ENCODE measurements around the gene ANKDD1A. TPM values are rescaled to one million over a fixed set of nuclear protein-coding genes. Genes with fewer than 3 reads are reported as not detected.
A peak's percentile ranks its signal among the peaks of the same experiment; 100 is the strongest.

ANKDD1A gene
- total RNA-seq, result 12.4 TPM
- polyA plus RNA-seq, result 1 to 10 TPM in 2 of 4 donors, under 1 TPM in 2; 0.35 to 5.4 (median 0.83) TPM

- Histone ChIP-seq H3K27me3 (ENCODE audit: control insufficient read depth, insufficient read depth, low read length) (peaks cover 2% of the 10 kb centered on the region), H3K4me3 (ENCODE audit: low read depth, low read length) (no peak within 1 kb of the TSS), H3K27ac (ENCODE audit: insufficient read depth, low read length, poor library complexity, severe bottlenecking) (no peak within 1 kb of the TSS), H3K4me1 (ENCODE audit: control insufficient read depth, insufficient read depth, low read length, poor library complexity, severe bottlenecking) (peaks cover 10% of the 10 kb centered on the region), H3K36me3 (ENCODE audit: control insufficient read depth, insufficient read depth, low read length) (no peaks in the 10 kb centered on the region), H3K9me3 (ENCODE audit: control insufficient read depth in 2 of 2, low read length in 2 of 2) (no peaks in the 10 kb centered on the region)
- H3K9me3 Mint-ChIP-seq, result peaks cover 0 to 2% (median 0%) of the 10 kb centered on the region in 7 donors
- peaks cover 0 to 19% (median 12%) of the 10 kb centered on the region in 4 donors for H3K4me1 Mint-ChIP-seq
- ATAC-seq (ENCODE audit: low read depth in 2 of 2) (peak; percentile 71 to 77), DNase-seq (peak in 1 of 3 donors; percentile 64)
- peak within 1 kb of the TSS in 1 of 3 donors; percentile 8 for H3K27ac Mint-ChIP-seq
- peaks cover 10% of the 10 kb centered on the region for H3K27me3 Mint-ChIP-seq
- H3K36me3 Mint-ChIP-seq, result peaks cover 3% of the 10 kb centered on the region
- peak within 1 kb of the TSS; percentile 23 to 86 (median 70) for H3K4me3 Mint-ChIP-seq
Measured at GRCh38 chr15:64911311-64912186, at the start of gene ANKDD1A. Gene ANKDD1A (plus strand): TSS chr15:64911902. CDS start chr15:64911931, 29 bp downstream.

- Histone ChIP-seq H3K4me1 (ENCODE audit: control insufficient read depth, insufficient read depth, low read length, poor library complexity, severe bottlenecking) (peaks cover 7% of the 10 kb centered on the region), H3K27me3 (ENCODE audit: control insufficient read depth, insufficient read depth, low read length) (no peaks in the 10 kb centered on the region), H3K36me3 (ENCODE audit: control insufficient read depth, insufficient read depth, low read length) (peaks cover 89% of the 10 kb centered on the region), H3K9me3 (ENCODE audit: control insufficient read depth in 2 of 2, low read length in 2 of 2) (no peaks in the 10 kb centered on the region), H3K27ac (ENCODE audit: insufficient read depth, low read length, poor library complexity, severe bottlenecking) (no peak overlapping the region), H3K4me3 (ENCODE audit: low read depth, low read length) (no peak overlapping the region)
- DNase-seq, result no peak
- H3K27me3 Mint-ChIP-seq, result no peaks in the 10 kb centered on the region
- H3K4me1 Mint-ChIP-seq, result peaks cover 0 to 31% (median 15%) of the 10 kb centered on the region in 4 donors
- H3K27ac Mint-ChIP-seq, result peak overlapping the region in 2 of 3 donors; percentile 61 to 79
- no peak for ATAC-seq (ENCODE audit: low read depth in 2 of 2)
- peaks cover 12% of the 10 kb centered on the region for H3K36me3 Mint-ChIP-seq
- no peak overlapping the region for H3K4me3 Mint-ChIP-seq
- no peaks in the 10 kb centered on the region for H3K9me3 Mint-ChIP-seq
Measured at GRCh38 chr15:64861960-64862359, 49.7 kb upstream of the ANKDD1A start.

- Mint-ChIP-seq H3K4me1 (peaks cover 0 to 26% (median 11%) of the 10 kb centered on the region in 4 donors), H3K36me3 (peaks cover 12% of the 10 kb centered on the region), H3K4me3 (no peak overlapping the region), H3K9me3 (no peaks in the 10 kb centered on the region), H3K27ac (peak overlapping the region in 1 of 3 donors; percentile 79), H3K27me3 (no peaks in the 10 kb centered on the region)
- Histone ChIP-seq H3K9me3 (ENCODE audit: control insufficient read depth in 2 of 2, low read length in 2 of 2) (no peaks in the 10 kb centered on the region), H3K27me3 (ENCODE audit: control insufficient read depth, insufficient read depth, low read length) (no peaks in the 10 kb centered on the region), H3K27ac (ENCODE audit: insufficient read depth, low read length, poor library complexity, severe bottlenecking) (no peak overlapping the region), H3K36me3 (ENCODE audit: control insufficient read depth, insufficient read depth, low read length) (peaks cover 84% of the 10 kb centered on the region), H3K4me1 (ENCODE audit: control insufficient read depth, insufficient read depth, low read length, poor library complexity, severe bottlenecking) (peaks cover 6% of the 10 kb centered on the region), H3K4me3 (ENCODE audit: low read depth, low read length) (no peak overlapping the region)
- DNase-seq, result no peak
- no peak for ATAC-seq (ENCODE audit: low read depth in 2 of 2)
Measured at GRCh38 chr15:64862408-64862807, 49.3 kb upstream of the ANKDD1A start.

GRCh38 chr15:64864068-64864467, 47.6 kb upstream of the ANKDD1A start:
- Histone ChIP-seq H3K4me3 (ENCODE audit: low read depth, low read length) (no peak overlapping the region), H3K4me1 (ENCODE audit: control insufficient read depth, insufficient read depth, low read length, poor library complexity, severe bottlenecking) (no peaks in the 10 kb centered on the region), H3K27me3 (ENCODE audit: control insufficient read depth, insufficient read depth, low read length) (no peaks in the 10 kb centered on the region), H3K36me3 (ENCODE audit: control insufficient read depth, insufficient read depth, low read length) (peaks cover 69% of the 10 kb centered on the region), H3K27ac (ENCODE audit: insufficient read depth, low read length, poor library complexity, severe bottlenecking) (no peak overlapping the region), H3K9me3 (ENCODE audit: control insufficient read depth in 2 of 2, low read length in 2 of 2) (no peaks in the 10 kb centered on the region)
- Mint-ChIP-seq H3K4me1 (peaks cover 0 to 12% (median 2%) of the 10 kb centered on the region in 4 donors), H3K27ac (no peak overlapping the region), H3K4me3 (no peak overlapping the region), H3K9me3 (no peaks in the 10 kb centered on the region), H3K36me3 (peaks cover 12% of the 10 kb centered on the region), H3K27me3 (no peaks in the 10 kb centered on the region)
- ATAC-seq (ENCODE audit: low read depth in 2 of 2) (no peak), DNase-seq (no peak)

GRCh38 chr15:64865126-64865997, 46.3 kb upstream of the ANKDD1A start:
- Mint-ChIP-seq H3K4me3 (no peak overlapping the region), H3K27me3 (no peaks in the 10 kb centered on the region), H3K4me1 (peaks cover 0 to 15% (median 7%) of the 10 kb centered on the region in 4 donors), H3K27ac (no peak overlapping the region), H3K9me3 (no peaks in the 10 kb centered on the region), H3K36me3 (peaks cover 20% of the 10 kb centered on the region)
- no peaks in the 10 kb centered on the region for H3K27me3 ChIP-seq (ENCODE audit: control insufficient read depth, insufficient read depth, low read length)
- no peak overlapping the region for H3K4me3 ChIP-seq (ENCODE audit: low read depth, low read length)
- peaks cover 57% of the 10 kb centered on the region for H3K36me3 ChIP-seq (ENCODE audit: control insufficient read depth, insufficient read depth, low read length)
- no peaks in the 10 kb centered on the region for H3K4me1 ChIP-seq (ENCODE audit: control insufficient read depth, insufficient read depth, low read length, poor library complexity, severe bottlenecking)
- DNase-seq (no peak), ATAC-seq (ENCODE audit: low read depth in 2 of 2) (no peak)
- no peak overlapping the region for H3K27ac ChIP-seq (ENCODE audit: insufficient read depth, low read length, poor library complexity, severe bottlenecking)
- H3K9me3 ChIP-seq (ENCODE audit: control insufficient read depth in 2 of 2, low read length in 2 of 2), result no peaks in the 10 kb centered on the region

- DNase-seq (no peak), ATAC-seq (ENCODE audit: low read depth in 2 of 2) (no peak)
- H3K27ac Mint-ChIP-seq, result peak overlapping the region in 1 of 3 donors; percentile 71
- Histone ChIP-seq H3K27ac (ENCODE audit: insufficient read depth, low read length, poor library complexity, severe bottlenecking) (no peak overlapping the region), H3K36me3 (ENCODE audit: control insufficient read depth, insufficient read depth, low read length) (peaks cover 50% of the 10 kb centered on the region), H3K4me3 (ENCODE audit: low read depth, low read length) (no peak overlapping the region), H3K4me1 (ENCODE audit: control insufficient read depth, insufficient read depth, low read length, poor library complexity, severe bottlenecking) (no peaks in the 10 kb centered on the region), H3K27me3 (ENCODE audit: control insufficient read depth, insufficient read depth, low read length) (no peaks in the 10 kb centered on the region), H3K9me3 (ENCODE audit: control insufficient read depth in 2 of 2, low read length in 2 of 2) (no peaks in the 10 kb centered on the region)
- peaks cover 20% of the 10 kb centered on the region for H3K36me3 Mint-ChIP-seq
- H3K4me1 Mint-ChIP-seq, result peaks cover 0 to 17% (median 6%) of the 10 kb centered on the region in 4 donors
- no peak overlapping the region for H3K4me3 Mint-ChIP-seq
- H3K27me3 Mint-ChIP-seq, result no peaks in the 10 kb centered on the region
- no peaks in the 10 kb centered on the region for H3K9me3 Mint-ChIP-seq
Measured at GRCh38 chr15:64865998-64866520, 45.6 kb upstream of the ANKDD1A start.

- no peak overlapping the region for H3K4me3 ChIP-seq (ENCODE audit: low read depth, low read length)
- H3K27me3 ChIP-seq (ENCODE audit: control insufficient read depth, insufficient read depth, low read length), result no peaks in the 10 kb centered on the region
- H3K4me3 Mint-ChIP-seq, result no peak overlapping the region
- peak overlapping the region in 2 of 3 donors; percentile 23 to 48 for H3K27ac Mint-ChIP-seq
- no peak overlapping the region for H3K27ac ChIP-seq (ENCODE audit: insufficient read depth, low read length, poor library complexity, severe bottlenecking)
- peaks cover 24% of the 10 kb centered on the region for H3K36me3 ChIP-seq (ENCODE audit: control insufficient read depth, insufficient read depth, low read length)
- H3K4me1 ChIP-seq (ENCODE audit: control insufficient read depth, insufficient read depth, low read length, poor library complexity, severe bottlenecking), result peaks cover 6% of the 10 kb centered on the region
- H3K9me3 Mint-ChIP-seq, result no peaks in the 10 kb centered on the region
- no peaks in the 10 kb centered on the region for H3K9me3 ChIP-seq (ENCODE audit: control insufficient read depth in 2 of 2, low read length in 2 of 2)
- H3K36me3 Mint-ChIP-seq, result peaks cover 16% of the 10 kb centered on the region
- ATAC-seq (ENCODE audit: low read depth in 2 of 2), result no peak
- no peaks in the 10 kb centered on the region for H3K27me3 Mint-ChIP-seq
- no peak for DNase-seq
- peaks cover 0 to 14% (median 8%) of the 10 kb centered on the region in 4 donors for H3K4me1 Mint-ChIP-seq
Measured at GRCh38 chr15:64869501-64869900, 42.2 kb upstream of the ANKDD1A start.
